Activated CD4-positive, alpha-beta T cell treated with anti-CD3 and anti-CD28 coated beads for 48 hours (primary cell): Measurements from ENCODE around the gene VTA1.
"Not testable (repeated sequence)": the region's sequence is repeated elsewhere in the genome, so short reads cannot be mapped to it uniquely, and the experiment has no call there.

Experiments used
- DNase-seq: peaks from one replicate; pipeline ENCODE4 v3.0.0-alpha.2; 2020

Gene VTA1

GRCh38 chr6:142146828-142147662 lies at the start of gene VTA1, which contains the start of gene NMBR:
Gene VTA1 (plus strand): TSS chr6:142147263. CDS start chr6:142147288, 25 bp downstream.
Gene NMBR (minus strand): TSS chr6:142147122. CDS start chr6:142088658, 58,464 bp downstream.
- DNase-seq, result peak; percentile 97

GRCh38 chr6:142104820-142105219 lies 42.2 kb upstream of the VTA1 start:
- DNase-seq, result not testable (repeated sequence)

- not testable (repeated sequence) for DNase-seq
Observed at GRCh38 chr6:142110820-142111219, 36.2 kb upstream of the VTA1 start.

- DNase-seq, result peak; percentile 83
Observed at GRCh38 chr6:142112451-142113061, 34.5 kb upstream of the VTA1 start.

- no peak for DNase-seq
Observed at GRCh38 chr6:142117366-142117765, 29.7 kb upstream of the VTA1 start.

- no peak for DNase-seq
Observed at GRCh38 chr6:142118328-142118727, 28.7 kb upstream of the VTA1 start.

- no peak for DNase-seq
Observed at GRCh38 chr6:142118925-142119324, 28.1 kb upstream of the VTA1 start.

GRCh38 chr6:142121342-142121741 lies 25.7 kb upstream of the VTA1 start:
- no peak for DNase-seq

- no peak for DNase-seq
Observed at GRCh38 chr6:142130814-142131213, 16.2 kb upstream of the VTA1 start.

GRCh38 chr6:142132625-142133024 lies 14.4 kb upstream of the VTA1 start, which contains the start of gene GJE1:
Gene GJE1 (plus strand): TSS chr6:142132925. CDS start chr6:142133159, 234 bp downstream.
- no peak for DNase-seq

GRCh38 chr6:142138876-142139275 lies 8.2 kb upstream of the VTA1 start:
- no peak for DNase-seq

GRCh38 chr6:142141531-142141930 lies 5.5 kb upstream of the VTA1 start:
- DNase-seq, result not testable (repeated sequence)

- no peak for DNase-seq
Observed at GRCh38 chr6:142152746-142153145, 5.7 kb downstream of the VTA1 start.

- DNase-seq, result no peak
Observed at GRCh38 chr6:142153196-142153595, 6.1 kb downstream of the VTA1 start.

GRCh38 chr6:142154336-142154735 lies 7.3 kb downstream of the VTA1 start:
- DNase-seq, result no peak

GRCh38 chr6:142155091-142155490 lies 8.0 kb downstream of the VTA1 start:
- DNase-seq, result no peak

- no peak for DNase-seq
Observed at GRCh38 chr6:142155895-142156757, 9.1 kb downstream of the VTA1 start.

GRCh38 chr6:142156758-142157068 lies 9.7 kb downstream of the VTA1 start:
- DNase-seq, result not testable (repeated sequence)

- DNase-seq, result no peak
Observed at GRCh38 chr6:142162780-142163179, 15.7 kb downstream of the VTA1 start.

- no peak for DNase-seq
Observed at GRCh38 chr6:142165227-142165626, 18.2 kb downstream of the VTA1 start.

- DNase-seq, result no peak
Observed at GRCh38 chr6:142167071-142167470, 20.0 kb downstream of the VTA1 start.

GRCh38 chr6:142167486-142167885 lies 20.4 kb downstream of the VTA1 start:
- DNase-seq, result no peak

GRCh38 chr6:142171351-142171750 lies 24.3 kb downstream of the VTA1 start:
- no peak for DNase-seq
